Naive thymus-derived CD4-positive, alpha-beta T cell (primary cell): ENCODE results near the gene LRRN4. TPM values are rescaled to one million over a fixed set of nuclear protein-coding genes. Genes with fewer than 3 reads are reported as not detected.

Experiments used
- ATAC-seq: fragments of 150-1000 bp; cut with Tn5 transposase; 2 replicates; pipeline ENCODE4 v1.10.0; 2021; ENCODE audit warnings: mild to moderate bottlenecking, moderate library complexity
- CTCF ChIA-PET: fragments of 350-600 bp; sonication (Branson Sonifier 250); formaldehyde crosslinking; loops from one replicate; lab custom pipeline; 2021; ENCODE audit warnings: antibody characterized with exemption; lab: Charles Lee
- POLR2A ChIA-PET: fragments of 350-600 bp; sonication (Branson Sonifier 250); formaldehyde crosslinking; loops from one replicate; lab custom pipeline; 2021; ENCODE audit warnings: antibody characterized with exemption, inconsistent platforms; lab: Charles Lee
- DNase-seq, 9 donors: peaks; one replicate each; pipeline versions ENCODE4 v3.0.0 to v3.0.0-alpha.2; 2020 to 2022; ENCODE audit warnings: mixed read lengths in 1 of 9
- H3K27ac ChIP-seq: one replicate; pipeline ENCODE4 v1.7.0; 2013; ENCODE audit warnings: mild to moderate bottlenecking, low read depth, low read length, moderate library complexity
- H3K27me3 ChIP-seq, 2 donors: one replicate each; pipeline ENCODE4 v1.7.0; 2013; ENCODE audit warnings: low read length in 2 of 2, mild to moderate bottlenecking in 2 of 2, moderate library complexity in 2 of 2; ENCODE audit not compliant: control insufficient read depth in 2 of 2, insufficient read depth in 2 of 2
- H3K36me3 ChIP-seq, 3 experiments: 1 replicate in 2 of 3; 2 replicates in 1 of 3; pipeline ENCODE4 v1.7.0; 2013; ENCODE audit warnings: low read length in 3 of 3, mild to moderate bottlenecking in 3 of 3, moderate library complexity in 1 of 3; ENCODE audit not compliant: insufficient read depth in 3 of 3, control insufficient read depth in 2 of 3
- H3K4me1 ChIP-seq, 2 donors: one replicate each; pipeline ENCODE4 v1.7.0; 2013; ENCODE audit warnings: low read length in 2 of 2, mild to moderate bottlenecking in 2 of 2, moderate library complexity in 1 of 2; ENCODE audit not compliant: control insufficient read depth in 2 of 2, insufficient read depth in 2 of 2
- H3K4me3 ChIP-seq: 2 replicates; pipeline ENCODE4 v1.7.0; 2013; ENCODE audit warnings: mild to moderate bottlenecking, low read length
- H3K9me3 ChIP-seq, 3 experiments: 1 replicate in 2 of 3; 2 replicates in 1 of 3; pipeline ENCODE4 v1.7.0; 2013; ENCODE audit warnings: low read length in 3 of 3; ENCODE audit not compliant: control insufficient read depth in 2 of 3
- H3K27ac Mint-ChIP-seq, 9 donors: one replicate each; pipeline ENCODE4 v1.8.0; 2020 to 2022; ENCODE audit warnings: mixed read lengths in 9 of 9, mild to moderate bottlenecking in 8 of 9, moderate library complexity in 5 of 9, inconsistent platforms in 2 of 9
- H3K27me3 Mint-ChIP-seq, 5 donors: one replicate each; pipeline ENCODE4 v1.8.0; 2021 to 2022; ENCODE audit warnings: mixed read lengths in 5 of 5, mild to moderate bottlenecking in 1 of 5
- H3K36me3 Mint-ChIP-seq, 5 donors: one replicate each; pipeline ENCODE4 v1.8.0; 2020 to 2022; ENCODE audit warnings: mixed read lengths in 5 of 5, mild to moderate bottlenecking in 3 of 5, inconsistent platforms in 1 of 5
- H3K4me1 Mint-ChIP-seq, 7 donors: one replicate each; pipeline ENCODE4 v1.8.0; 2020 to 2022; ENCODE audit warnings: mixed read lengths in 7 of 7, mild to moderate bottlenecking in 3 of 7, inconsistent platforms in 1 of 7
- H3K4me3 Mint-ChIP-seq, 10 donors: one replicate each; pipeline ENCODE4 v1.8.0; 2020 to 2022; ENCODE audit warnings: mild to moderate bottlenecking in 10 of 10, mixed read lengths in 10 of 10, moderate library complexity in 6 of 10, inconsistent platforms in 2 of 10
- H3K9me3 Mint-ChIP-seq, 11 donors: one replicate each; pipeline ENCODE4 v1.8.0; 2020 to 2022; ENCODE audit warnings: mixed read lengths in 11 of 11, mild to moderate bottlenecking in 4 of 11, inconsistent platforms in 1 of 11, moderate library complexity in 1 of 11
- intact Hi-C, 2 donors: fragments of 100-400 bp; cut with micrococcal nuclease; formaldehyde crosslinking; loops; one replicate each; pipeline ENCODE4 v1.15.1; 2023
- polyA plus RNA-seq, 2 donors: library from polyadenylated mRNA; unstranded; fragments of 300-500 nt; fragmentation: Illumina TruSeq; gene quantifications; one replicate each; pipeline ENCODE4 v1.2.3, GENCODE V29; 2021
- total RNA-seq, 6 experiments: library from RNA in 5 of 6; stranded (reverse) in 5 of 6; gene quantifications; 1 replicate in 5 of 6; 2 replicates in 1 of 6; pipeline ENCODE4 v1.2.3 and lab custom pipeline; 2021 to 2026

Gene LRRN4
- total and polyA plus RNA-seq, 7 experiments from 2014 or later: not detected

GRCh38 chr20:6030453-6031080 lies 23.3 kb downstream of the LRRN4 start:
- Mint-ChIP-seq H3K9me3 (peaks cover 0 to 2% (median 0%) of the 10 kb centered on the region in 11 donors), H3K4me3 (peak overlapping the region in 9 of 10 donors; percentile 0 to 75 (median 66)), H3K27me3 (no peaks in the 10 kb centered on the region), H3K4me1 (peaks cover 23 to 61% (median 47%) of the 10 kb centered on the region in 7 donors), H3K27ac (peak overlapping the region in 8 of 9 donors; percentile 7 to 88 (median 52)), H3K36me3 (peaks cover 9 to 28% (median 23%) of the 10 kb centered on the region in 5 donors)
- H3K4me3 ChIP-seq: no peak overlapping the region
- H3K27me3 ChIP-seq: no peaks in the 10 kb centered on the region
- intact Hi-C loops: no loop called here
- POLR2A ChIA-PET: interaction anchor here (0.6 to 0.7 kb wide), 3 partner anchors 12 to 421 kb away, joined by 3 to 4 read pairs (median 4); no protein-coding TSS in a partner anchor
- H3K36me3 ChIP-seq: peaks cover 0 to 13% (median 0%) of the 10 kb centered on the region in 3 experiments
- peak overlapping the region; percentile 6 for H3K27ac ChIP-seq
- CTCF ChIA-PET: interaction anchor here (0.6 kb wide), 2 partner anchors 41 to 498 kb away, joined by 3 to 4 read pairs; no protein-coding TSS in a partner anchor
- H3K4me1 ChIP-seq: peaks cover 0 to 18% of the 10 kb centered on the region in 2 donors
- no peaks in the 10 kb centered on the region for H3K9me3 ChIP-seq
- ATAC-seq: peak; percentile 76
- DNase-seq: peak in 6 of 9 donors; percentile 43 to 75 (median 56)

DNA sequence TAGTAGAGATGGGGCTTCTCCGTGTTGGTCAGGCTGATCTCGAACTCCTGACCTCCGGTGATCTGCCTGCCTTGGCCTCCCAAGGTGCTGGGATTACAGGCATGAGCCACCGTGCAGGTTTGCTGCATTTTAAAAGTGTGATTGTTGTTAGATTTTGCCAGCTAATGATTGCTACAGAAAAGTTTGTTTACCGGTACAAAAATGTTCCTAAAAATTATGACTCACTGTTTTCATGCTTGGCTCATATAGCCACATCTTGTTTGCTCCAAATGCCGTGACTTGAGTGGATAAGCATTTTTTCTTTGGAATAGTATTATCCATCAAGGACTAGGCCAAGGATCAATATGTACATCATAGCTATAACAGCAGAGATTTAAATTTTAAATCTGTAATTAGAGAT lies 24.3 kb downstream of the LRRN4 start:
- peaks cover 0 to 10% (median 3%) of the 10 kb centered on the region in 11 donors for H3K9me3 Mint-ChIP-seq
- intact Hi-C loops: no loop called here
- no peak overlapping the region for H3K27ac ChIP-seq
- peaks cover 0 to 19% (median 0%) of the 10 kb centered on the region in 3 experiments for H3K36me3 ChIP-seq
- H3K4me1 ChIP-seq: peaks cover 0 to 18% of the 10 kb centered on the region in 2 donors
- H3K4me1 Mint-ChIP-seq: peaks cover 23 to 61% (median 49%) of the 10 kb centered on the region in 7 donors
- no peaks in the 10 kb centered on the region for H3K9me3 ChIP-seq
- POLR2A ChIA-PET: no interaction called here
- H3K36me3 Mint-ChIP-seq: peaks cover 14 to 34% (median 30%) of the 10 kb centered on the region in 5 donors
- ATAC-seq: no peak
- no peak for DNase-seq
- H3K4me3 Mint-ChIP-seq: peak overlapping the region in 1 of 10 donors; percentile 21
- no peak overlapping the region for H3K4me3 ChIP-seq
- H3K27me3 ChIP-seq: no peaks in the 10 kb centered on the region
- CTCF ChIA-PET: interaction anchor here (0.6 kb wide), 1 partner anchor 1388 kb away, joined by 4 read pairs; no protein-coding TSS in a partner anchor
- H3K27me3 Mint-ChIP-seq: no peaks in the 10 kb centered on the region
- peak overlapping the region in 4 of 9 donors; percentile 51 to 75 (median 68) for H3K27ac Mint-ChIP-seq

- ATAC-seq (no peak), DNase-seq (no peak)
- Mint-ChIP-seq H3K27ac (peak overlapping the region in 4 of 9 donors; percentile 36 to 65 (median 52)), H3K9me3 (peaks cover 0 to 14% (median 4%) of the 10 kb centered on the region in 11 donors), H3K27me3 (no peaks in the 10 kb centered on the region), H3K4me1 (peaks cover 23 to 58% (median 47%) of the 10 kb centered on the region in 7 donors), H3K4me3 (no peak overlapping the region), H3K36me3 (peaks cover 17 to 35% (median 32%) of the 10 kb centered on the region in 5 donors)
- no peaks in the 10 kb centered on the region for H3K9me3 ChIP-seq
- POLR2A ChIA-PET: no interaction called here
- peaks cover 5 to 23% (median 6%) of the 10 kb centered on the region in 3 experiments for H3K36me3 ChIP-seq
- CTCF ChIA-PET: interaction anchor here (0.6 kb wide), 1 partner anchor 1387 kb away, joined by 4 read pairs; no protein-coding TSS in a partner anchor
- peaks cover 0 to 18% of the 10 kb centered on the region in 2 donors for H3K4me1 ChIP-seq
- H3K27ac ChIP-seq: no peak overlapping the region
- no peak overlapping the region for H3K4me3 ChIP-seq
- intact Hi-C loops: no loop called here
- no peaks in the 10 kb centered on the region for H3K27me3 ChIP-seq
Measured at GRCh38 chr20:6028818-6029217, 25.0 kb downstream of the LRRN4 start.

DNA sequence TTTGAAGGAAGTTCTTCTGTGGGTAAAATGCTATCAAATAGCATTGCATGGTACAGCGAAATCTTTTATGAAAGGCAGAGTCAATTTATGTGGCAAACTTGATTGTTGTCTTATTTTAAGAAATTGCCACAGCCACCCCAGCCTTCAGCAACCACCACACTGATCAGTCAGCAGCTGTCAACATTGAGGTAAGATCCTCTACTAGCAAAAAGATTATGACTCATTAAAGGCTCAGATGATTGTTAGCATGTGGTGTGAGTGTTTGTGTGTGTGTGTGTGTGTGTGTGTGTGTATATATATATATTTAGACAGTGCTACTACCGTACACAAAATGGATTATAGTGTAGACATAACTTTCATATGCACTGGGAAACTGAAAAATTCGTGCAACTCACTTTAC lies 27.8 kb downstream of the LRRN4 start:
- Histone ChIP-seq H3K36me3 (peaks cover 6 to 30% (median 11%) of the 10 kb centered on the region in 3 experiments), H3K27ac (no peak overlapping the region), H3K4me1 (peaks cover 0 to 18% of the 10 kb centered on the region in 2 donors), H3K27me3 (no peaks in the 10 kb centered on the region), H3K4me3 (no peak overlapping the region), H3K9me3 (no peaks in the 10 kb centered on the region)
- H3K27ac Mint-ChIP-seq: peak overlapping the region in 5 of 9 donors; percentile 5 to 73 (median 53)
- POLR2A ChIA-PET: interaction anchor here (1.3 kb wide), 1 partner anchor 17 kb away, joined by 3 read pairs; no protein-coding TSS in a partner anchor
- H3K4me1 Mint-ChIP-seq: peaks cover 26 to 60% (median 47%) of the 10 kb centered on the region in 7 donors
- H3K4me3 Mint-ChIP-seq: peak overlapping the region in 2 of 10 donors; percentile 8 to 41
- peaks cover 24 to 49% (median 40%) of the 10 kb centered on the region in 5 donors for H3K36me3 Mint-ChIP-seq
- peaks cover 0 to 14% (median 4%) of the 10 kb centered on the region in 11 donors for H3K9me3 Mint-ChIP-seq
- DNase-seq (peak in 2 of 9 donors; percentile 33 to 48), ATAC-seq (peak; percentile 36)
- H3K27me3 Mint-ChIP-seq: no peaks in the 10 kb centered on the region
- intact Hi-C loops: no loop called here
- CTCF ChIA-PET: no interaction called here

- H3K4me1 Mint-ChIP-seq: peaks cover 19 to 54% (median 44%) of the 10 kb centered on the region in 7 donors
- no peak overlapping the region for H3K27ac Mint-ChIP-seq
- Histone ChIP-seq H3K36me3 (peaks cover 6 to 30% (median 11%) of the 10 kb centered on the region in 3 experiments), H3K4me1 (peaks cover 0 to 9% of the 10 kb centered on the region in 2 donors), H3K27me3 (no peaks in the 10 kb centered on the region), H3K4me3 (no peak overlapping the region), H3K27ac (no peak overlapping the region), H3K9me3 (no peaks in the 10 kb centered on the region)
- H3K4me3 Mint-ChIP-seq: no peak overlapping the region
- ChIA-PET CTCF (no interaction called here), POLR2A (interaction anchor here (0.6 kb wide), 1 partner anchor 61 kb away, joined by 3 read pairs; no protein-coding TSS in a partner anchor)
- ATAC-seq (no peak), DNase-seq (no peak)
- intact Hi-C loops: no loop called here
- peaks cover 24 to 55% (median 47%) of the 10 kb centered on the region in 5 donors for H3K36me3 Mint-ChIP-seq
- no peaks in the 10 kb centered on the region for H3K27me3 Mint-ChIP-seq
- H3K9me3 Mint-ChIP-seq: peaks cover 0 to 14% (median 4%) of the 10 kb centered on the region in 11 donors
Measured at GRCh38 chr20:6024768-6025167, 29.1 kb downstream of the LRRN4 start.

- POLR2A ChIA-PET: no interaction called here
- H3K36me3 Mint-ChIP-seq: peaks cover 4 to 57% (median 36%) of the 10 kb centered on the region in 5 donors
Measured at GRCh38 chr20:6017880-6018279, 36.0 kb downstream of the LRRN4 start.

More at GRCh38 chr20:6017880-6018279, 36.0 kb downstream of the LRRN4 start:
- H3K4me3 ChIP-seq: no peak overlapping the region
- no peaks in the 10 kb centered on the region for H3K4me1 ChIP-seq
- ATAC-seq (no peak), DNase-seq (no peak)
- intact Hi-C loops: no loop called here
- H3K36me3 ChIP-seq: peaks cover 4 to 23% (median 7%) of the 10 kb centered on the region in 3 experiments
- H3K9me3 Mint-ChIP-seq: peaks cover 0 to 2% (median 0%) of the 10 kb centered on the region in 11 donors
- no peaks in the 10 kb centered on the region for H3K27me3 Mint-ChIP-seq
- no peak overlapping the region for H3K4me3 Mint-ChIP-seq
- peaks cover 17 to 73% (median 54%) of the 10 kb centered on the region in 7 donors for H3K4me1 Mint-ChIP-seq
- no peak overlapping the region for H3K27ac ChIP-seq
- no peaks in the 10 kb centered on the region for H3K27me3 ChIP-seq
- no peak overlapping the region for H3K27ac Mint-ChIP-seq
- CTCF ChIA-PET: no interaction called here
- H3K9me3 ChIP-seq: no peaks in the 10 kb centered on the region
